PC-9 (cell line): ENCODE results near the gene SIPA1. TPM values are rescaled to one million over a fixed set of nuclear protein-coding genes. Genes with fewer than 3 reads are reported as not detected.
"Not testable (repeated sequence)": the region's sequence is repeated elsewhere in the genome, so short reads cannot be mapped to it uniquely, and the experiment has no call there.

Source experiments
- BruUV-seq: library from RNA; stranded (reverse); fragments of 400-500 nt; replicated peaks from 2 replicates; lab custom pipeline; 2021; lab: Mats Ljungman, UMichigan
- CTCF ChIA-PET: fragments of 300-600 bp; sonication (Branson Sonifier 250); formaldehyde crosslinking; loops from one replicate; lab custom pipeline; 2022; ENCODE audit warnings: antibody characterized with exemption; lab: Charles Lee
- POLR2A ChIA-PET: fragments of 300-600 bp; sonication (Branson Sonifier 250); formaldehyde crosslinking; loops from one replicate; lab custom pipeline; 2022; ENCODE audit warnings: antibody characterized with exemption; ENCODE audit not compliant: unreplicated experiment; lab: Charles Lee
- DNase-seq, 2 experiments: peaks; one replicate each; pipeline versions ENCODE4 v3.0.0 to v3.0.0-alpha.2; 2015 to 2022; ENCODE audit warnings: mixed read lengths in 1 of 2
- H2AFZ ChIP-seq: fragments of 200-600 bp; sonication (generic); 2 replicates; pipeline ENCODE4 v1.8.1; 2017; ENCODE audit warnings: antibody characterized with exemption
- H3F3A ChIP-seq: fragments of 200-600 bp; sonication (generic); 2 replicates; pipeline ENCODE4 v1.8.1; 2017; ENCODE audit warnings: antibody characterized with exemption, mild to moderate bottlenecking, low read depth; ENCODE audit not compliant: insufficient read depth
- H3K27ac ChIP-seq: fragments of 200-600 bp; sonication (generic); 2 replicates; pipeline ENCODE4 v1.6.1; 2016; ENCODE audit warnings: mixed run types
- H3K27me3 ChIP-seq: fragments of 200-600 bp; sonication (generic); 2 replicates; pipeline ENCODE4 v1.6.1; 2016; ENCODE audit warnings: low read depth, mixed run types; ENCODE audit not compliant: insufficient read depth
- H3K36me3 ChIP-seq: fragments of 200-600 bp; sonication (generic); 2 replicates; pipeline ENCODE4 v1.6.1; 2016; ENCODE audit warnings: low read depth, mixed run types
- H3K4me1 ChIP-seq: fragments of 200-600 bp; sonication (generic); replicated peaks from 2 replicates; pipeline ENCODE4 v1.6.1; 2016; ENCODE audit warnings: mixed run types; ENCODE audit not compliant: insufficient read depth
- H3K4me2 ChIP-seq: fragments of 200-600 bp; sonication (generic); 2 replicates; pipeline ENCODE4 v1.6.1; 2017; ENCODE audit warnings: mixed run types
- H3K4me3 ChIP-seq: fragments of 200-600 bp; sonication (generic); 2 replicates; pipeline ENCODE4 v1.6.1; 2016; ENCODE audit warnings: mixed run types
- H3K79me2 ChIP-seq: fragments of 200-600 bp; sonication (generic); 2 replicates; pipeline ENCODE4 v1.6.1; 2017; ENCODE audit warnings: low read depth, mixed run types
- H3K9me2 ChIP-seq: fragments of 200-600 bp; sonication (generic); 2 replicates; pipeline ENCODE4 v1.8.1; 2017; ENCODE audit warnings: mild to moderate bottlenecking; ENCODE audit not compliant: insufficient read depth
- H3K9me3 ChIP-seq: fragments of 200-600 bp; sonication (generic); 2 replicates; pipeline ENCODE4 v1.8.1; 2016; ENCODE audit warnings: low read depth; ENCODE audit not compliant: insufficient read depth
- H4K20me1 ChIP-seq: fragments of 200-600 bp; sonication (generic); 2 replicates; pipeline ENCODE4 v1.8.1; 2017; ENCODE audit not compliant: insufficient read depth
- CTCF ChIP-seq: fragments of 200-600 bp; sonication (generic); conservative IDR thresholded peaks from 2 replicates; pipeline ENCODE4 v1.6.1; 2017; ENCODE audit warnings: mixed run types, antibody characterized with exemption, mild to moderate bottlenecking, moderate library complexity
- EZH2 ChIP-seq: fragments of 200-600 bp; sonication (generic); IDR thresholded peaks from 2 replicates; pipeline ENCODE4 v1.8.0; 2017; ENCODE audit warnings: antibody characterized with exemption, low read depth
- intact Hi-C: fragments of 100-400 bp; cut with micrococcal nuclease; formaldehyde crosslinking; loops from one replicate; pipeline ENCODE4 v1.10.0; 2022; ENCODE audit not compliant: unreplicated experiment
- total RNA-seq: library from RNA; stranded (reverse); gene quantifications from 2 replicates; pipeline ENCODE4 v1.2.3, GENCODE V29; 2021

Gene SIPA1
- total RNA-seq, 1 experiment from 2014 or later = 65.6 TPM

GRCh38 chr11:65685981-65686380 is 48.1 kb downstream of the SIPA1 start:
- Histone ChIP-seq H3K36me3 (no peaks in the 10 kb centered on the region), H3K4me3 (no peak overlapping the region), H3K9me2 (no peaks in the 10 kb centered on the region), H3K9me3 (no peaks in the 10 kb centered on the region), H3K4me2 (no peak overlapping the region), H3F3A (peaks cover 13% of the 10 kb centered on the region), H3K4me1 (no peaks in the 10 kb centered on the region; the same call in 1 of the 2 replicates), H4K20me1 (no peaks in the 10 kb centered on the region), H3K79me2 (no peaks in the 10 kb centered on the region), H3K27me3 (no peaks in the 10 kb centered on the region), H3K27ac (no peak overlapping the region), H2AFZ (no peak overlapping the region)
- no peak for DNase-seq
- CTCF ChIA-PET = no interaction called here
- intact Hi-C loops = no loop called here
- TF ChIP-seq CTCF (no peak), EZH2 (no peak)
- POLR2A ChIA-PET = no interaction called here
- no TSS peak for BruUV-seq

GRCh38 chr11:65691847-65692246 is 53.9 kb downstream of the SIPA1 start:
- H3K4me1 ChIP-seq, H4K20me1 ChIP-seq, H3K79me2 ChIP-seq, H3K9me2 ChIP-seq, DNase-seq, BruUV-seq, H3K27me3 ChIP-seq, H3K27ac ChIP-seq, H3K4me2 ChIP-seq, CTCF ChIA-PET, H3K9me3 ChIP-seq, H3K4me3 ChIP-seq, H2AFZ ChIP-seq, intact Hi-C loops, H3F3A ChIP-seq, H3K36me3 ChIP-seq, POLR2A ChIA-PET: not testable (repeated sequence)

- H3K4me1 ChIP-seq = no peaks in the 10 kb centered on the region
- H3K27me3 ChIP-seq = no peaks in the 10 kb centered on the region
- intact Hi-C loops = no loop called here
- ChIA-PET CTCF (no interaction called here), POLR2A (no interaction called here)
- H3K4me2 ChIP-seq = no peak overlapping the region
- H3K36me3 ChIP-seq = no peaks in the 10 kb centered on the region
- H2AFZ ChIP-seq = no peak overlapping the region
- peak in 1 of 2 experiments; percentile 30 for DNase-seq
- BruUV-seq = no TSS peak
- H3K4me3 ChIP-seq = no peak overlapping the region
- no peak for TF ChIP-seq EZH2
- no peak for TF ChIP-seq CTCF
- no peak overlapping the region for H3K27ac ChIP-seq
- no peaks in the 10 kb centered on the region for H4K20me1 ChIP-seq
- H3K9me3 ChIP-seq = no peaks in the 10 kb centered on the region
- H3F3A ChIP-seq = no peaks in the 10 kb centered on the region
- no peaks in the 10 kb centered on the region for H3K79me2 ChIP-seq
- no peaks in the 10 kb centered on the region for H3K9me2 ChIP-seq
Observed at GRCh38 chr11:65692367-65692766, 54.5 kb downstream of the SIPA1 start.
